ENCODE results near the gene MAPK8IP2.

- no peak for TF ChIP-seq ZNF274 (IDR thresholded peaks at IDR 0.05; ENCODE audit: low read depth, low read length)
- no peak for TF ChIP-seq YY1 (IDR thresholded peaks at IDR 0.05; ENCODE audit: insufficient read depth, insufficient read length)
Measured at GRCh38 chr22:50597097-50597496, 3.5 kb upstream of the MAPK8IP2 start.
